ENCODE data around the gene E2F2. TPM values are rescaled to one million over a fixed set of nuclear protein-coding genes. Genes with fewer than 3 reads are reported as not detected.

E2F2 gene
- total RNA-seq, 1 experiment from 2014 or later, result 5.1 TPM

GRCh38 chr1:23567996-23568607, 37.1 kb upstream of the E2F2 start:
- TF ChIP-seq CTCF (conservative IDR thresholded peaks at IDR 0.05), result no peak
- H3K36me3 Mint-ChIP-seq (ENCODE audit: insufficient read depth in 1 of 3, low read depth in 3 of 3), result peaks cover 0 to 3% (median 0%) of the 10 kb centered on the region in 3 experiments; a peak in 1 of 7 replicates
- H3K23me2 ChIP-seq (ENCODE audit: insufficient read length, low read depth, low read length, poor library complexity, severe bottlenecking), result peaks cover 8% of the 10 kb centered on the region
- peak overlapping the region; percentile 64 to 80 for H3K4me3 Mint-ChIP-seq
- H3K79me2 ChIP-seq (ENCODE audit: insufficient read depth, low read length), result no peaks in the 10 kb centered on the region
- no peak overlapping the region for H2BK15ac ChIP-seq (ENCODE audit: low read depth, low read length)
- peaks cover 0 to 2% of the 10 kb centered on the region in 2 experiments; a peak in 2 of 5 replicates for H3K9me3 Mint-ChIP-seq
- no peak overlapping the region for H4K5ac ChIP-seq (ENCODE audit: insufficient read length, low read depth, low read length)
- H3K4me1 Mint-ChIP-seq, result peaks cover 49 to 59% of the 10 kb centered on the region in 2 experiments
- H3K9ac ChIP-seq (ENCODE audit: extremely low read depth, insufficient read length, low read length), result peak overlapping the region; percentile 46
- H4K91ac ChIP-seq (ENCODE audit: insufficient read length, low read depth, low read length), result no peak overlapping the region
- peak overlapping the region; percentile 67 for H3K4me2 ChIP-seq (ENCODE audit: insufficient read depth, insufficient read length, low read length)
- no peak overlapping the region for H2BK5ac ChIP-seq (ENCODE audit: insufficient read length, low read length)
- peak overlapping the region; percentile 86 for H3K14ac ChIP-seq (ENCODE audit: insufficient read depth, low read length)
- WGBS (ENCODE audit: extremely low coverage, insufficient read length, low lambda C conversion rate), result no CpG with 5 or more reads among the region's 66 CpGs
- no peaks in the 10 kb centered on the region for H4K20me1 ChIP-seq (ENCODE audit: control insufficient read depth, insufficient read depth, insufficient read length)
- H4K8ac ChIP-seq (replicated peaks; ENCODE audit: insufficient read length, low read depth, low read length), result no peak overlapping the region
- peaks cover 3% of the 10 kb centered on the region; the same call in 1 of the 2 replicates for H3K4me1 ChIP-seq (ENCODE audit: insufficient read depth, low read length)
- no peaks in the 10 kb centered on the region for H3K9me3 ChIP-seq (ENCODE audit: control insufficient read depth, low read depth, low read length)
- no peaks in the 10 kb centered on the region for H3K27me3 ChIP-seq (ENCODE audit: insufficient read depth, low read length)
- DNase-seq, result peak; percentile 38
- H3K27me3 Mint-ChIP-seq (ENCODE audit: low read depth), result peaks cover 21% of the 10 kb centered on the region
- H3T11ph ChIP-seq (ENCODE audit: low read length), result no peak overlapping the region
- H3K27ac Mint-ChIP-seq, result peak overlapping the region; percentile 33 to 74 (median 59); a peak in 6 of 7 replicates
- H2BK120ac ChIP-seq (ENCODE audit: low read depth, low read length, poor library complexity, severe bottlenecking), result peak overlapping the region; percentile 1
- H2AFZ ChIP-seq (ENCODE audit: low read length), result no peak overlapping the region
- H3K18ac ChIP-seq (ENCODE audit: insufficient read length, low read depth, low read length), result peak overlapping the region; percentile 88
- H2BK12ac ChIP-seq (ENCODE audit: insufficient read length, low read depth, low read length), result no peak overlapping the region
- H3K27ac ChIP-seq (ENCODE audit: insufficient read length, low read depth, low read length), result no peak overlapping the region
- H3K79me1 ChIP-seq (ENCODE audit: insufficient read depth, low read depth, low read length, poor library complexity, severe bottlenecking), result no peaks in the 10 kb centered on the region
- no peak overlapping the region for H3K23ac ChIP-seq (ENCODE audit: insufficient read length, low read depth, low read length)
- H3K56ac ChIP-seq (ENCODE audit: insufficient read length, low read depth, low read length), result no peak overlapping the region
- H2AK5ac ChIP-seq (ENCODE audit: insufficient read length, low read length), result no peak overlapping the region
- no peak overlapping the region for H2BK20ac ChIP-seq (ENCODE audit: low read depth, low read length, poor library complexity, severe bottlenecking)
- no peak overlapping the region; the same call in 1 of the 2 replicates for H3K4ac ChIP-seq (ENCODE audit: low read depth, low read length)
